K562 (cell line): ENCODE results near the gene RFNG.

Source experiments
- MLX ChIP-seq, 2 experiments: fragments of 450-650 bp in 1 of 2; sonication (generic) in 1 of 2; formaldehyde crosslinking; conservative IDR thresholded peaks; 2 replicates each; pipeline versions ENCODE4 v1.4.0 to v1.8.1; 2020 to 2022; ENCODE audit warnings: mild to moderate bottlenecking in 1 of 2, missing genetic modification reagents in 1 of 2
- NFIC ChIP-seq: fragments of 450-650 bp; IDR thresholded peaks from 2 replicates; pipeline ENCODE4 v1.6.1; 2017; ENCODE audit warnings: mild to moderate bottlenecking, inconsistent platforms
- PRMT5 ChIP-seq: sonication (generic); formaldehyde crosslinking; IDR thresholded peaks from 2 replicates; pipeline ENCODE4 v1.5.0; 2020; ENCODE audit warnings: missing genetic modification reagents
- REST ChIP-seq, 2 experiments: fragments of 450-650 bp; formaldehyde crosslinking in 1 of 2; IDR thresholded peaks; 2 replicates each; pipeline versions ENCODE4 v1.4.0 to v1.6.1; 2014 to 2020; ENCODE audit warnings: mild to moderate bottlenecking in 2 of 2, borderline replicate concordance in 1 of 2, low read depth in 1 of 2
- RFX1 ChIP-seq: fragments of 450-650 bp; IDR thresholded peaks from 2 replicates; pipeline ENCODE4 v1.6.1; 2016; ENCODE audit warnings: mild to moderate bottlenecking, moderate library complexity
- YBX1 ChIP-seq: fragments of 450-650 bp; IDR thresholded peaks from 2 replicates; pipeline ENCODE4 v1.7.1; 2016; ENCODE audit warnings: mild to moderate bottlenecking
- ZC3H11A ChIP-seq: IDR thresholded peaks from 2 replicates; pipeline ENCODE4 v1.6.1; 2012; ENCODE audit warnings: low read depth, low read length, improper control_type of control experiment
- ZFPM2 ChIP-seq: fragments of 250-450 bp; sonication (Bioruptor Pico); IDR thresholded peaks from 2 replicates; pipeline ENCODE4 v1.5.1; 2022; ENCODE audit warnings: mild to moderate bottlenecking
- ZNF592 ChIP-seq: fragments of 450-650 bp; IDR thresholded peaks from 2 replicates; pipeline ENCODE4 v1.6.1; 2017; ENCODE audit warnings: antibody characterized with exemption, mild to moderate bottlenecking
- TF ChIP-seq, protein P1 (sequence below), 3 experiments: IDR thresholded peaks in 2 of 3; conservative IDR thresholded peaks in 1 of 3; 2 replicates each; pipeline ENCODE4 v1.5.1; 2011 to 2012; ENCODE audit warnings: low read length in 3 of 3, mild to moderate bottlenecking in 3 of 3, control low read depth in 2 of 3, improper control_type of control experiment in 1 of 3, inconsistent platforms in 1 of 3, low read depth in 1 of 3, mixed read lengths in 1 of 3, moderate library complexity in 1 of 3; ENCODE audit not compliant: insufficient read depth in 2 of 3
- TF ChIP-seq, protein P2 (sequence below), 3 experiments: fragments of 200-800 bp in 1 of 3; sonication (Bioruptor generic) in 1 of 3; sonication (generic) in 1 of 3; formaldehyde crosslinking in 1 of 3; IDR thresholded peaks; 2 replicates each; pipeline versions ENCODE4 v1.6.1 to v1.8.0; 2016 to 2022; ENCODE audit warnings: mild to moderate bottlenecking in 2 of 3, missing compliant biosample characterization in 2 of 3, missing genetic modification characterization in 2 of 3, missing genetic modification reagents in 1 of 3

GRCh38 chr17:82085931-82086764 lies 34.5 kb upstream of the RFNG start:
- TF ChIP-seq, protein P1, sequence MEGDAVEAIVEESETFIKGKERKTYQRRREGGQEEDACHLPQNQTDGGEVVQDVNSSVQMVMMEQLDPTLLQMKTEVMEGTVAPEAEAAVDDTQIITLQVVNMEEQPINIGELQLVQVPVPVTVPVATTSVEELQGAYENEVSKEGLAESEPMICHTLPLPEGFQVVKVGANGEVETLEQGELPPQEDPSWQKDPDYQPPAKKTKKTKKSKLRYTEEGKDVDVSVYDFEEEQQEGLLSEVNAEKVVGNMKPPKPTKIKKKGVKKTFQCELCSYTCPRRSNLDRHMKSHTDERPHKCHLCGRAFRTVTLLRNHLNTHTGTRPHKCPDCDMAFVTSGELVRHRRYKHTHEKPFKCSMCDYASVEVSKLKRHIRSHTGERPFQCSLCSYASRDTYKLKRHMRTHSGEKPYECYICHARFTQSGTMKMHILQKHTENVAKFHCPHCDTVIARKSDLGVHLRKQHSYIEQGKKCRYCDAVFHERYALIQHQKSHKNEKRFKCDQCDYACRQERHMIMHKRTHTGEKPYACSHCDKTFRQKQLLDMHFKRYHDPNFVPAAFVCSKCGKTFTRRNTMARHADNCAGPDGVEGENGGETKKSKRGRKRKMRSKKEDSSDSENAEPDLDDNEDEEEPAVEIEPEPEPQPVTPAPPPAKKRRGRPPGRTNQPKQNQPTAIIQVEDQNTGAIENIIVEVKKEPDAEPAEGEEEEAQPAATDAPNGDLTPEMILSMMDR (IDR thresholded peaks at IDR 0.05 in 2 of 3, conservative IDR thresholded peaks at IDR 0.05 in 1 of 3; ENCODE audit: insufficient read depth in 2 of 3, low read depth in 1 of 3, low read length in 3 of 3) = no peak
- TF ChIP-seq ZFPM2 = no peak
- TF ChIP-seq ZNF592 = no peak
- no peak for TF ChIP-seq YBX1
- TF ChIP-seq PRMT5 (CRISPR knock-in tag) = no peak
- no peak for TF ChIP-seq ZC3H11A
- TF ChIP-seq, protein P2, sequence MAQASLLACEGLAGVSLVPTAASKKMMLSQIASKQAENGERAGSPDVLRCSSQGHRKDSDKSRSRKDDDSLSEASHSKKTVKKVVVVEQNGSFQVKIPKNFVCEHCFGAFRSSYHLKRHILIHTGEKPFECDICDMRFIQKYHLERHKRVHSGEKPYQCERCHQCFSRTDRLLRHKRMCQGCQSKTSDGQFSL (CRISPR knock-in tag; IDR thresholded peaks at IDR 0.05) = no peak
- TF ChIP-seq, protein P2 (tag; IDR thresholded peaks at IDR 0.05) = no peak
- TF ChIP-seq NFIC = no peak
- TF ChIP-seq MLX (CRISPR knock-in tag; conservative IDR thresholded peaks at IDR 0.05) = no peak
- TF ChIP-seq REST (IDR thresholded peaks at IDR 0.05; ENCODE audit: borderline replicate concordance) = no peak
- TF ChIP-seq REST (CRISPR knock-in tag; IDR thresholded peaks at IDR 0.05; ENCODE audit: low read depth) = no peak
- no peak for TF ChIP-seq RFX1
